Sigmoid colon (tissue), 7 donors: ENCODE results near the gene MTMR6. TPM values are rescaled to one million over a fixed set of nuclear protein-coding genes. Genes with fewer than 3 reads are reported as not detected.

Experiments used
- DNase-seq: peaks from one replicate; pipeline ENCODE4 v3.0.0-alpha.2; 2019
- H3K27ac ChIP-seq, 4 donors: fragments of 200-600 bp; sonication (generic); one replicate each; pipeline ENCODE4 v1.5.1; 2016 to 2019; ENCODE audit warnings: mild to moderate bottlenecking in 1 of 4
- H3K27me3 ChIP-seq, 3 donors: fragments of 200-600 bp; sonication (generic); one replicate each; pipeline ENCODE4 v1.5.1; 2019; ENCODE audit warnings: mild to moderate bottlenecking in 1 of 3
- H3K36me3 ChIP-seq, 4 donors: fragments of 200-600 bp; sonication (generic); one replicate each; pipeline ENCODE4 v1.5.1; 2016 to 2019
- H3K4me1 ChIP-seq, 4 donors: fragments of 200-600 bp; sonication (generic); one replicate each; pipeline ENCODE4 v1.5.1; 2017 to 2019
- H3K4me3 ChIP-seq, 4 donors: fragments of 200-600 bp; sonication (generic); one replicate each; pipeline ENCODE4 v1.5.1; 2017 to 2019; ENCODE audit warnings: mild to moderate bottlenecking in 2 of 4, moderate library complexity in 1 of 4
- H3K9me3 ChIP-seq, 4 donors: fragments of 200-600 bp in 3 of 4; sonication (generic) in 3 of 4; one replicate each; pipeline versions ENCODE4 v1.5.1 to v1.6.1; 2013 to 2019
- CTCF ChIP-seq, 4 experiments: fragments of 450-650 bp in 3 of 4; fragments of 200-600 bp in 1 of 4; IDR thresholded peaks; one replicate each; pipeline ENCODE4 v1.5.1; 2016 to 2019; ENCODE audit warnings: antibody characterized with exemption in 4 of 4, mild to moderate bottlenecking in 3 of 4, moderate library complexity in 2 of 4
- EP300 ChIP-seq, 4 donors: sonication (generic); formaldehyde crosslinking; IDR thresholded peaks; one replicate each; pipeline ENCODE4 v1.6.1; 2017; ENCODE audit warnings: antibody characterized with exemption in 4 of 4
- POLR2A ChIP-seq, 2 donors: fragments of 450-650 bp; IDR thresholded peaks; one replicate each; pipeline ENCODE4 v1.6.1; 2016; ENCODE audit warnings: antibody characterized with exemption in 2 of 2, mild to moderate bottlenecking in 2 of 2, moderate library complexity in 2 of 2
- POLR2AphosphoS5 ChIP-seq, 4 donors: sonication (generic); formaldehyde crosslinking; IDR thresholded peaks; one replicate each; pipeline ENCODE4 v1.6.1; 2017; ENCODE audit warnings: antibody characterized with exemption in 4 of 4
- WGBS, 2 donors: extraction: QIAGEN DNeasy Blood & Tissue Kit; methylation state at CpG; one replicate each; pipeline ENCODE4 v1.1.7; 2013; 5-methylcytosine and 5-hydroxymethylcytosine counted together
- intact Hi-C: fragments of 100-400 bp; cut with DNase I; formaldehyde crosslinking; loops from one replicate; pipeline ENCODE4 v1.15.1; 2023
- polyA plus RNA-seq, 3 donors: library from polyadenylated mRNA; stranded (reverse); fragments of 200-250 nt; gene quantifications; one replicate each; pipeline ENCODE4 v1.2.3, GENCODE V29; 2013
- total RNA-seq, 4 donors: library from RNA; depleted of rRNA; stranded (reverse); fragments of >200 nt; gene quantifications; one replicate each; pipeline ENCODE4 v1.1.0, GENCODE V29; 2016
- donor health status: healthy with polysubstance abuse.
- donor health status: Bipolar disorder and iron deficiency.
- donor health status: healthy.

Gene MTMR6
- total and polyA plus RNA-seq, 7 donors, result 8.9 to 33.1 (median 21.6) TPM

DNA sequence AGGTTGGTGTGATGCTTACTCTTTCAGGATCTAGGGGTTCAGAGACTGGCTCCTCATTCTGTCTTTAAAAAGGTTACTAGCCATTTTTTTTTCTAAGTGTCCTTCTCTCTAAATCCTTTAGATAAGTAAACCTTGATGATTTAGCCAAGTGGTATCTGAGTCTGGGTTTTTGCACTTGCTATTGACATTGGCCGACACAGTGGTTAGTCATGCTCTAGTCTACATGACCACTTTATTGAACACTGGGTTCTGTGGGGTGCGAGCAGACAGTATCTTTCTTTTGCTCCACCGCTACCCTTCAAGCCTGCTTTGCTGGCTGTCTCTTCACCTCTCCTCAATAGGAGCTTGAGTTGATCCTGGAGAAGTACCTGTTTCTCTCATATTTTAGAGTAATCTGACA, 7.9 kb upstream of the MTMR6 start:
- H3K27me3 ChIP-seq, result no peaks in the 10 kb centered on the region
- no peak overlapping the region for H3K4me3 ChIP-seq
- no peaks in the 10 kb centered on the region for H3K9me3 ChIP-seq
- no peaks in the 10 kb centered on the region for H3K36me3 ChIP-seq
- 92% methylated on average over 3 of the region's 3 CpGs for WGBS, 2 donors
- H3K4me1 ChIP-seq, result no peaks in the 10 kb centered on the region
- TF ChIP-seq POLR2A (IDR thresholded peaks at IDR 0.05) (no peak), CTCF (IDR thresholded peaks at IDR 0.05) (no peak), POLR2AphosphoS5 (IDR thresholded peaks at IDR 0.05) (no peak), EP300 (IDR thresholded peaks at IDR 0.05) (no peak)
- intact Hi-C loops, result no loop called here
- no peak for DNase-seq
- H3K27ac ChIP-seq, result no peak overlapping the region

GRCh38 chr13:25292301-25292700, 5.0 kb upstream of the MTMR6 start:
- intact Hi-C loops, result no loop called here
- 16 to 25% methylated on average over 1 of the region's 1 CpG for WGBS, 2 donors

GRCh38 chr13:25291691-25292090, 4.4 kb upstream of the MTMR6 start:
- intact Hi-C loops, result no loop called here
- H3K27me3 ChIP-seq, result no peaks in the 10 kb centered on the region
- no peak overlapping the region for H3K27ac ChIP-seq
- H3K4me1 ChIP-seq, result peaks cover 0 to 6% (median 3%) of the 10 kb centered on the region in 4 donors
- no peaks in the 10 kb centered on the region for H3K9me3 ChIP-seq
- no peak for DNase-seq
- H3K36me3 ChIP-seq, result no peaks in the 10 kb centered on the region
- WGBS, 2 donors, result 17 to 56% methylated on average over 1 of the region's 1 CpG
- no peak for TF ChIP-seq EP300 (IDR thresholded peaks at IDR 0.05)
- TF ChIP-seq POLR2AphosphoS5 (IDR thresholded peaks at IDR 0.05), result no peak
- no peak for TF ChIP-seq CTCF (IDR thresholded peaks at IDR 0.05)
- TF ChIP-seq POLR2A (IDR thresholded peaks at IDR 0.05), result no peak
- no peak overlapping the region for H3K4me3 ChIP-seq

More at GRCh38 chr13:25292301-25292700, 5.0 kb upstream of the MTMR6 start:
- Histone ChIP-seq H3K4me1 (peaks cover 0 to 6% (median 2%) of the 10 kb centered on the region in 4 donors), H3K27me3 (no peaks in the 10 kb centered on the region), H3K36me3 (no peaks in the 10 kb centered on the region), H3K4me3 (no peak overlapping the region), H3K27ac (no peak overlapping the region), H3K9me3 (no peaks in the 10 kb centered on the region)
- no peak for DNase-seq
- TF ChIP-seq POLR2AphosphoS5 (IDR thresholded peaks at IDR 0.05), result no peak
- no peak for TF ChIP-seq CTCF (IDR thresholded peaks at IDR 0.05)
- TF ChIP-seq POLR2A (IDR thresholded peaks at IDR 0.05), result no peak
- no peak for TF ChIP-seq EP300 (IDR thresholded peaks at IDR 0.05)

DNA sequence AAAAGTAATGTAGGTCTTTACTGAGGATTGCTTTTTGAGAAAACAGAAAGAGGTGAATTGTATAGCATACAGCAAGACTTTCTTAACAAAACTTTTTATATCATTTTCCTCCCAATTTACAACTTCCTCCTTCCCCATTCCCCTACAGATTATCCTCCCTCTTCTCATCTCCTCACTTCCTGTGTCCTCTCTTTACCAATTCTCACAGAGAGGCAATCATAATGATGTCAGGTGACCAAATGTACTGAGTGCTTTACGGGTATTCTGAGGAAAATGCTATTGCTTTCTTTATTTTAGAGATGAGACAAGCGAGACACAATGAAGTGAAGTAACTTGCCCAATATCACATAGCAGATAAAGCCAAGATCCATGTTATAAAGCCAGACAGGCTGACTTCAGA, 1.7 kb upstream of the MTMR6 start:
- 34 to 63% methylated on average over 2 of the region's 2 CpGs for WGBS, 2 donors
- peaks cover 0 to 28% (median 18%) of the 10 kb centered on the region in 4 donors for H3K4me1 ChIP-seq
- TF ChIP-seq POLR2AphosphoS5 (IDR thresholded peaks at IDR 0.05) (no peak), EP300 (IDR thresholded peaks at IDR 0.05) (no peak), POLR2A (IDR thresholded peaks at IDR 0.05) (no peak), CTCF (IDR thresholded peaks at IDR 0.05) (no peak)
- no peaks in the 10 kb centered on the region for H3K36me3 ChIP-seq
- no peaks in the 10 kb centered on the region for H3K9me3 ChIP-seq
- H3K27ac ChIP-seq, result no peak overlapping the region
- H3K27me3 ChIP-seq, result no peaks in the 10 kb centered on the region
- no peak for DNase-seq
- H3K4me3 ChIP-seq, result no peak overlapping the region
- intact Hi-C loops, result no loop called here
